Pancreas (tissue), 10 donors: ENCODE results near the gene COIL. TPM values are rescaled to one million over a fixed set of nuclear protein-coding genes. Genes with fewer than 3 reads are reported as not detected.
A peak's percentile ranks its signal among the peaks of the same experiment; 100 is the strongest.

Source experiments
- ATAC-seq, 4 donors: fragments of 200-7000 bp; cut with Tn5 transposase; one replicate each; pipeline versions ENCODE4 v1.8.0 to v1.9.1; 2020; ENCODE audit warnings: mild to moderate bottlenecking in 4 of 4, moderate library complexity in 4 of 4
- DNase-seq, 6 donors: peaks; one replicate each; pipeline ENCODE4 v3.0.0-alpha.2; 2020
- FAIRE-seq: peaks from 2 replicates; lab custom pipeline; 2012; peaks lifted over from hg19 to GRCh38; lab: Jason Lieb, UNC
- H3K27ac ChIP-seq, 4 donors: fragments of 200-600 bp; sonication (generic); 1 replicate in 3 of 4; 2 replicates in 1 of 4; pipeline versions ENCODE4 v1.5.0 to v1.8.0; 2020
- H3K27me3 ChIP-seq, 4 donors: fragments of 200-600 bp; one replicate each; pipeline ENCODE4 v1.8.0; 2021
- H3K36me3 ChIP-seq, 3 donors: fragments of 200-600 bp; sonication (generic) in 1 of 3; one replicate each; pipeline versions ENCODE4 v1.5.0 to v1.8.0; 2020 to 2021
- H3K4me1 ChIP-seq, 3 donors: fragments of 200-600 bp; one replicate each; pipeline ENCODE4 v1.8.0; 2021
- H3K4me3 ChIP-seq, 4 donors: fragments of 200-600 bp; sonication (generic) in 2 of 4; one replicate each; pipeline versions ENCODE4 v1.5.0 to v1.8.0; 2020 to 2021
- H3K9me3 ChIP-seq, 4 donors: fragments of 200-600 bp; one replicate each; pipeline ENCODE4 v1.8.0; 2021
- CTCF ChIP-seq, 4 donors: fragments of 200-600 bp; sonication (generic) in 3 of 4; IDR thresholded peaks; one replicate each; pipeline versions ENCODE4 v1.5.0 to v1.8.0; 2021; ENCODE audit warnings: antibody characterized with exemption in 4 of 4
- WGBS, 2 donors: extraction: QIAGEN DNeasy Blood & Tissue Kit; methylation state at CpG; one replicate each; pipeline ENCODE4 v1.1.7; 2013; 5-methylcytosine and 5-hydroxymethylcytosine counted together
- intact Hi-C, 3 donors: fragments of 100-400 bp; cut with DNase I; formaldehyde crosslinking; loops; one replicate each; pipeline versions ENCODE4 v1.11.1 to v1.14.2; 2022
- polyA plus RNA-seq, 2 donors: library from polyadenylated mRNA; stranded (reverse); fragments of 200-250 nt; gene quantifications; one replicate each; pipeline ENCODE4 v1.2.3, GENCODE V29; 2013
- total RNA-seq, 6 donors: library from RNA; stranded (reverse); fragmentation: NEBNext Ultra II Directional in 4 of 6; extraction: Animal tissue kit (Norgen Biotek cat#: 25700) in 4 of 6; gene quantifications; one replicate each; pipeline versions ENCODE4 v1.2.1 to v1.2.4, GENCODE V29; 2021 to 2023
- donor health status: healthy with polysubstance abuse.
- donor health status: DM: no; HTN: no; CAD: no; lungs with moderate emphysema.
- donor health status: DM: no; HTN: no; CAD: no.
- donor health status: control.
- donor health status: control.
- donor health status: Bipolar disorder and iron deficiency.
- donor health status: DM: yes; HTN: yes; CAD: no.
- donor health status: DM: no; HTN: no; CAD: no.
- donor health status: DM: no; HTN: no; CAD: no.
- donor health status: DM: yes; HTN: yes; CAD: no.

Gene COIL
- total and polyA plus RNA-seq, 8 donors: 3.6 to 8.6 (median 6.3) TPM

- FAIRE-seq: no peak
- no peaks in the 10 kb centered on the region for H3K27me3 ChIP-seq
- no peak overlapping the region for H3K27ac ChIP-seq
These were observed 45.2 kb upstream of the COIL start for GRCh38 chr17:57006040-57006439.

DNA sequence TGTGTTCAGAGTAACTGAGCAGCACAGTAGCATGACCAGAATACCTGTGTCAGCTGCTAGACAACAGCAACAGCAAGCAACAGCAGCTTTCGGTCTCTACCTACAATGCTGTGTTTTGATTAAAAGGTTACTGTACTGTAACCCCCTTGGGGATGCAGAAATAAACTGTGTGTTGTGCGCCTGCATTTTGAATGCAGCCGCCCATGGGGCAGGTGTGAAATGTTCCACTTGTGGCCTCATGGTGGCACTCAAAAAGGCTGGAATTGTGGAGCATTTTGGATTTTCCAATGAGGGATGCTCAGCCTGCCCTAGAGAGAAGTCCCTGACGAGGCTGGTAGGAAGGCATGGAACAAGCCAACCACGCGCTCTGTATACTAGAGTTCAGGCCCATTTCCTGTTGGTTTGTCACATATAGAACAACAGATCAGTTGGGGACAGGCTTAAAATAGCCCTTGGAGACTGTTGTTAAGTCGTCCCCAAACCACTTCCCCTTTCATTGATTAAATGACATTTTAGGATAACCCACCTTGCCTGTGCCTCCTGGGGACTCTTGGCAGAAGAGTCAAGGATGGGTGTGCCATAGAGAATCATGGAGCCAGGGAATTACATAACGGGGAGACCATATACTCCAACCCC lies 44.2 kb upstream of the COIL start:
- peak in 2 of 4 donors; percentile 14 to 23 for TF ChIP-seq CTCF (IDR thresholded peaks at IDR 0.05)
- H3K27me3 ChIP-seq: no peaks in the 10 kb centered on the region
- H3K4me1 ChIP-seq: no peaks in the 10 kb centered on the region
- intact Hi-C loops: no loop called here
- no peaks in the 10 kb centered on the region for H3K36me3 ChIP-seq
- no peak overlapping the region for H3K27ac ChIP-seq
- 70 to 76% methylated on average over 8 of the region's 8 CpGs for WGBS, 2 donors
- ATAC-seq: peak in 3 of 4 donors; percentile 52 to 73 (median 60)
- DNase-seq: peak in 1 of 6 donors; percentile 18
- H3K4me3 ChIP-seq: no peak overlapping the region
- no peak for FAIRE-seq
- no peaks in the 10 kb centered on the region for H3K9me3 ChIP-seq

More at GRCh38 chr17:57006040-57006439, 45.2 kb upstream of the COIL start:
- 94 to 97% methylated on average over 2 of the region's 2 CpGs for WGBS, 2 donors
- ATAC-seq: no peak
- Histone ChIP-seq H3K4me1 (no peaks in the 10 kb centered on the region), H3K9me3 (no peaks in the 10 kb centered on the region), H3K4me3 (no peak overlapping the region), H3K36me3 (no peaks in the 10 kb centered on the region)
- no peak for DNase-seq
- TF ChIP-seq CTCF (IDR thresholded peaks at IDR 0.05): no peak
- intact Hi-C loops: no loop called here

GRCh38 chr17:57002904-57003303 lies 42.1 kb upstream of the COIL start:
- Histone ChIP-seq H3K9me3 (no peaks in the 10 kb centered on the region), H3K36me3 (no peaks in the 10 kb centered on the region), H3K27ac (no peak overlapping the region), H3K4me1 (no peaks in the 10 kb centered on the region), H3K27me3 (no peaks in the 10 kb centered on the region), H3K4me3 (no peak overlapping the region)
- no peak for TF ChIP-seq CTCF (IDR thresholded peaks at IDR 0.05)
- WGBS, 2 donors: 90 to 92% methylated on average over 5 of the region's 5 CpGs
- FAIRE-seq (no peak), ATAC-seq (no peak), DNase-seq (no peak)
- intact Hi-C loops: no loop called here

DNA sequence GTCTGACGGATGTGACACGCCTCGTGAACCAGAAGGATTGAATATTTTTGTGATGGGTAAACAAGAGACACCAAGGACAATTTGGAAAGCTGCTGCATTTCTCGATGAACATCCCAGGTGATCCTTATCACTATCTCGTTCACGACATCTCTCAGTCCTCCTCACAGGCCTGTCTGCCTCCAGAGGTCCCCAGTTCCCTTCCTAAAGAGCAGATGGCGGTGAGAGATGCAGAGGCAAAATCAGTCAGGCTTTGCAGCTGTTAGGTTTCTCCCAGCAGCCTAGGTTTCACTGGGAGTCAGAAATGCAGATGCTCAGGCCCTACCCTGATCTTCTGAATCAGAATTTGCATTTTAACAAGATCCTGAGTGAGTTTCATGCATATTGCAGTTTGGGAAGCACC lies 40.7 kb upstream of the COIL start:
- WGBS, 2 donors: 85 to 88% methylated on average over 7 of the region's 7 CpGs
- Histone ChIP-seq H3K36me3 (no peaks in the 10 kb centered on the region), H3K4me1 (no peaks in the 10 kb centered on the region), H3K9me3 (no peaks in the 10 kb centered on the region), H3K27ac (no peak overlapping the region), H3K4me3 (no peak overlapping the region), H3K27me3 (no peaks in the 10 kb centered on the region)
- FAIRE-seq (no peak), DNase-seq (no peak), ATAC-seq (no peak)
- intact Hi-C loops: no loop called here
- no peak for TF ChIP-seq CTCF (IDR thresholded peaks at IDR 0.05)

GRCh38 chr17:56997313-56997712 lies 36.5 kb upstream of the COIL start:
- H3K27ac ChIP-seq: no peak overlapping the region
- FAIRE-seq (no peak), ATAC-seq (no peak), DNase-seq (no peak)
- no peaks in the 10 kb centered on the region for H3K27me3 ChIP-seq
- no peak overlapping the region for H3K4me3 ChIP-seq
- intact Hi-C loops: no loop called here
- no peaks in the 10 kb centered on the region for H3K4me1 ChIP-seq
- no peak for TF ChIP-seq CTCF (IDR thresholded peaks at IDR 0.05)
- WGBS, 2 donors: 87 to 95% methylated on average over 2 of the region's 2 CpGs
- H3K36me3 ChIP-seq: no peaks in the 10 kb centered on the region
- H3K9me3 ChIP-seq: no peaks in the 10 kb centered on the region
